Gastrocnemius medialis (tissue), 4 donors: Measurements from ENCODE around the gene CIROP. TPM values are rescaled to one million over a fixed set of nuclear protein-coding genes. Genes with fewer than 3 reads are reported as not detected.

Source experiments
- ATAC-seq, 2 donors: fragments of 150-250 bp; one replicate each; pipeline ENCODE4 v1.9.1; 2016
- DNase-seq, 2 donors: peaks; one replicate each; pipeline ENCODE4 v3.0.0-alpha.2; 2019
- H3K27ac ChIP-seq, 4 donors: fragments of 200-600 bp; sonication (generic); 1 replicate in 1 of 4; 2 replicates in 3 of 4; pipeline ENCODE4 v1.5.1; 2016 to 2018; ENCODE audit warnings: mild to moderate bottlenecking in 2 of 4, moderate library complexity in 1 of 4
- H3K27me3 ChIP-seq, 3 donors: fragments of 200-600 bp; sonication (generic) in 2 of 3; 1 replicate in 1 of 3; 2 replicates in 2 of 3; pipeline versions ENCODE4 v1.5.1 to v1.6.0; 2016 to 2019; ENCODE audit warnings: mild to moderate bottlenecking in 1 of 3, moderate library complexity in 1 of 3
- H3K36me3 ChIP-seq, 2 donors: fragments of 200-600 bp; sonication (generic) in 1 of 2; one replicate each; pipeline ENCODE4 v1.5.1; 2017 to 2018
- H3K4me1 ChIP-seq, 2 donors: fragments of 200-600 bp; sonication (generic) in 1 of 2; one replicate each; pipeline ENCODE4 v1.5.1; 2016 to 2017; ENCODE audit warnings: mild to moderate bottlenecking in 2 of 2
- H3K4me3 ChIP-seq, 4 donors: fragments of 200-600 bp; sonication (generic) in 3 of 4; 1 replicate in 1 of 4; 2 replicates in 3 of 4; pipeline ENCODE4 v1.5.1; 2016 to 2019; ENCODE audit warnings: mild to moderate bottlenecking in 2 of 4
- H3K9me3 ChIP-seq, 3 donors: fragments of 200-600 bp; sonication (generic) in 2 of 3; 1 replicate in 1 of 3; 2 replicates in 2 of 3; pipeline ENCODE4 v1.5.1; 2016 to 2019
- POLR2A ChIP-seq, 2 donors: fragments of 450-650 bp; IDR thresholded peaks; one replicate each; pipeline ENCODE4 v1.6.1; 2017; ENCODE audit warnings: antibody characterized with exemption in 2 of 2, mild to moderate bottlenecking in 2 of 2, moderate library complexity in 2 of 2
- in situ Hi-C, 4 donors: fragments of 200-750 bp; cut with MboI; loops; one replicate each; pipeline versions ENCODE4 v1.15.0 to v1.8.0; 2017; ENCODE audit warnings: low sequenced_read_pairs in 4 of 4
- intact Hi-C: fragments of 100-400 bp; cut with DNase I; formaldehyde crosslinking; loops from one replicate; pipeline ENCODE4 v1.15.1; 2023; ENCODE audit warnings: low total_unique reads
- total RNA-seq, 4 donors: library from RNA; depleted of rRNA; stranded (reverse); fragments of >200 nt; gene quantifications; one replicate each; pipeline versions ENCODE4 v1.1.0 to v1.2.3, GENCODE V29; 2016
- TF ChIP-seq, protein P1 (sequence below), 5 experiments: fragments of 450-650 bp in 3 of 5; fragments of 200-600 bp in 2 of 5; sonication (generic) in 2 of 5; IDR thresholded peaks in 4 of 5; conservative IDR thresholded peaks in 1 of 5; 1 replicate in 4 of 5; 2 replicates in 1 of 5; pipeline ENCODE4 v1.5.1; 2016 to 2019; ENCODE audit warnings: antibody characterized with exemption in 5 of 5, mild to moderate bottlenecking in 3 of 5, moderate library complexity in 3 of 5

The CIROP gene
- total RNA-seq, 4 donors from 2014 or later = not detected

DNA sequence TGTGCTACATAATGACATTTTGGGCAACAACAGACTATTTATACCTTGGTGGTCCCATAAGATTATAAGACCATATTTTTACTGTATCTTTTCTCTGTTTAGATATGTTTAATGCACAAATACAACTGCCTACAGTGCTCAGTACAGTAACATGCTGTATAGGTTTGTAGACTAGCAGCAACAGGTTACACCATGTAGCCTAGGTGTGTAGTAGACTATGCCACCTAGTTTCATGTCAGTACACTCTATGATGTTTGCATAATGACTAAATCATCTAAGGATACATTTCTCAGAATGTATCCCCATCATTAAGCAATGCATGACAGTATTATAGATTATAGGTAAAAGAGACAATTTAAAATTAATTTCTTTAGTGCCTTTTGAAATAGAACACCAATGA, 45.0 kb upstream of the CIROP start:
- intact Hi-C loops = no loop called here
- no peak for ATAC-seq

DNA sequence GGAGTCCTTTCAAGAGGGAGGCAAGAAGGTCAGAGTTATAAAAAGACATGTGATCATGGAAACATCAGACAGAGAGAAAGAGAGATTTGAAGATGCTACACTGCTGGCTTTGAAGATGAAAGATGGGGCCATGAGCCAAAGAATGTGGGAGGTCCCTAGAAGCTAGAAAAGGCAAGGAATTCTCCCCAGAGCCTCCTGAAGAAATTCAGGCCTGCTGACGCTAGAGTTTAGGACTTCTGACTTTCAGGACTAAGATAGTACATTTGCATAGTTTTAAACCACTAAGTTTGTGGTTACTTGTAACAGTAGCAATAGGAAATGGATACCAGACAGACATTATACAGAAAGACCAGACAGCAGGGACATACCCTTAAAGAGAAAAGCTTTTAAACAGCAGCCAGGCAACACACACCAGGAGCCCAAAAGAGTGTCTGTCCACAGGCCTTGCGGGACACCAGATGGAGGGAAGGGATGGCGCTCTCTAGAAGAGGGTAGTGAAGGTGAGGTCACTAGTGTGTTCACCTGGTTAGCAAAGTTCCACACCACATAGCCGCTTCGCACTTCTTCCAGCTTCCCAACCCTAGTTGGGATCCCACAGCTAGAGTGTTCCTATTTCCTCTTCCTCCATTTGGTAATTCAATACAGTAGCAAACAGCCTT, 43.9 kb upstream of the CIROP start:
- Histone ChIP-seq H3K27me3 (no peaks in the 10 kb centered on the region), H3K4me3 (no peak overlapping the region), H3K4me1 (peaks cover 89 to 90% of the 10 kb centered on the region in 2 donors), H3K9me3 (no peaks in the 10 kb centered on the region), H3K27ac (peak overlapping the region; percentile 90 to 97 (median 96)), H3K36me3 (peaks cover 0 to 8% of the 10 kb centered on the region in 2 donors)
- ATAC-seq (no peak), DNase-seq (no peak)
- TF ChIP-seq, protein P1, sequence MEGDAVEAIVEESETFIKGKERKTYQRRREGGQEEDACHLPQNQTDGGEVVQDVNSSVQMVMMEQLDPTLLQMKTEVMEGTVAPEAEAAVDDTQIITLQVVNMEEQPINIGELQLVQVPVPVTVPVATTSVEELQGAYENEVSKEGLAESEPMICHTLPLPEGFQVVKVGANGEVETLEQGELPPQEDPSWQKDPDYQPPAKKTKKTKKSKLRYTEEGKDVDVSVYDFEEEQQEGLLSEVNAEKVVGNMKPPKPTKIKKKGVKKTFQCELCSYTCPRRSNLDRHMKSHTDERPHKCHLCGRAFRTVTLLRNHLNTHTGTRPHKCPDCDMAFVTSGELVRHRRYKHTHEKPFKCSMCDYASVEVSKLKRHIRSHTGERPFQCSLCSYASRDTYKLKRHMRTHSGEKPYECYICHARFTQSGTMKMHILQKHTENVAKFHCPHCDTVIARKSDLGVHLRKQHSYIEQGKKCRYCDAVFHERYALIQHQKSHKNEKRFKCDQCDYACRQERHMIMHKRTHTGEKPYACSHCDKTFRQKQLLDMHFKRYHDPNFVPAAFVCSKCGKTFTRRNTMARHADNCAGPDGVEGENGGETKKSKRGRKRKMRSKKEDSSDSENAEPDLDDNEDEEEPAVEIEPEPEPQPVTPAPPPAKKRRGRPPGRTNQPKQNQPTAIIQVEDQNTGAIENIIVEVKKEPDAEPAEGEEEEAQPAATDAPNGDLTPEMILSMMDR (IDR thresholded peaks at IDR 0.05 in 4 of 5, conservative IDR thresholded peaks at IDR 0.05 in 1 of 5) = no peak
- no peak for TF ChIP-seq POLR2A (IDR thresholded peaks at IDR 0.05)
- in situ Hi-C loops (no loop called here), intact Hi-C loops (no loop called here)

More for the DNA sequence above, 45.0 kb upstream of the CIROP start:
- H3K4me1 ChIP-seq = peaks cover 82 to 88% of the 10 kb centered on the region in 2 donors
- peaks cover 0 to 8% of the 10 kb centered on the region in 2 donors for H3K36me3 ChIP-seq
- in situ Hi-C loops = no loop called here
- TF ChIP-seq, protein P1 (IDR thresholded peaks at IDR 0.05 in 4 of 5, conservative IDR thresholded peaks at IDR 0.05 in 1 of 5) = no peak
- no peak for TF ChIP-seq POLR2A (IDR thresholded peaks at IDR 0.05)
- peak overlapping the region in 1 of 4 donors; percentile 12 for H3K4me3 ChIP-seq
- no peak for DNase-seq
- no peaks in the 10 kb centered on the region for H3K9me3 ChIP-seq
- no peaks in the 10 kb centered on the region for H3K27me3 ChIP-seq
- peak overlapping the region; percentile 90 to 97 (median 96) for H3K27ac ChIP-seq

DNA sequence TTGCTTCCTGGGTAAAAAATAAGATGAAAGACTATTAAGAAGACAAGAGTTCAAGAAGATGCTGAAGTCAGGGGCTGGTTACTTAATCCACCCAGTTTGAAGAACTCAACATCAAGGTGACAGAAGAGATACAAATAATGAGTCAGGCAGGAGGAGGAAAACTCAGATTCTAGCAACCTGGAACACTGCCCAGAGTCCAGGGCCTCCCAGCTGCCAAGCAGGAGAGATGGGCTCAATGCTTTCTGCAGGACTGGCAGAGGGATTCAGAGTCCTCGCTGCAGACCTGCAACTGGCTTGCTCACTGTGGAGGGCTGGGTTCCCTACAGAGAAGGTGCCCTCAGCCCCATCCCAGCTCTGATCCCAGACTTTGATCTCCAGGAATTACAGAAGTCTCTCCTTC, 42.9 kb upstream of the CIROP start:
- Histone ChIP-seq H3K27ac (peak overlapping the region; percentile 90 to 97 (median 96)), H3K27me3 (no peaks in the 10 kb centered on the region), H3K4me3 (no peak overlapping the region), H3K36me3 (peaks cover 0 to 8% of the 10 kb centered on the region in 2 donors), H3K4me1 (peaks cover 88% of the 10 kb centered on the region in 2 donors), H3K9me3 (no peaks in the 10 kb centered on the region)
- in situ Hi-C loops (no loop called here), intact Hi-C loops (no loop called here)
- TF ChIP-seq, protein P1 (IDR thresholded peaks at IDR 0.05 in 4 of 5, conservative IDR thresholded peaks at IDR 0.05 in 1 of 5) = no peak
- no peak for TF ChIP-seq POLR2A (IDR thresholded peaks at IDR 0.05)
- ATAC-seq (peak in 1 of 2 donors; percentile 15), DNase-seq (peak; percentile 53 to 55)

DNA sequence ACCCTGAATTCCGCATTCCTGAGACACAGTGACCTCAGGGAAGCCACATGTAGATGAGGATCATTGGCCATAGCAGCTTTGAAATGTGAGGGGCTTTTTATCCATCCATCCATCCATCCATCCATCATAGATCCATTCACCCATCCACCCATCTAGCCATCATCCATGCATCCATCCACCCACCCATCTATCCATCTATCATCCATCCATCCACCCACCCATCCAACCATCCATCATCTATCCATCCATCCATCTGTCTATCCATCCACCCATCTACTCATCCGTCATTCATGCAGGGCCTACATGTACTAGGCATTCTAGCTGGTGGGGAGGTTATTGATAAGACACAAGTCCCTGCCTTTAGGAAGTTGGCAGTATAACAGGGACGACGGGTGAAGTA, 42.2 kb upstream of the CIROP start:
- intact Hi-C loops = loop anchor here (1.0 kb wide), 1 partner anchor 7 kb away; no protein-coding TSS in a partner anchor
- no peak for TF ChIP-seq POLR2A (IDR thresholded peaks at IDR 0.05)
- TF ChIP-seq, protein P1 (IDR thresholded peaks at IDR 0.05 in 4 of 5, conservative IDR thresholded peaks at IDR 0.05 in 1 of 5) = no peak

More for the DNA sequence above, 42.2 kb upstream of the CIROP start:
- Histone ChIP-seq H3K4me3 (no peak overlapping the region), H3K27ac (peak overlapping the region; percentile 90 to 97 (median 96)), H3K36me3 (peaks cover 0 to 8% of the 10 kb centered on the region in 2 donors), H3K4me1 (peaks cover 86 to 88% of the 10 kb centered on the region in 2 donors), H3K27me3 (no peaks in the 10 kb centered on the region), H3K9me3 (no peaks in the 10 kb centered on the region)
- no peak for DNase-seq
- ATAC-seq = no peak
- in situ Hi-C loops = no loop called here
